ENCODE data around the gene WASL. TPM values are rescaled to one million over a fixed set of nuclear protein-coding genes. Genes with fewer than 3 reads are reported as not detected.

Gene WASL
- total RNA-seq, 4 donors from 2014 or later: 16.9 to 56.9 (median 49.5) TPM

- DNase-seq: no peak
- no peaks in the 10 kb centered on the region for H3K4me1 ChIP-seq
- H3K27me3 ChIP-seq: no peaks in the 10 kb centered on the region
- no peaks in the 10 kb centered on the region for H3K9me3 ChIP-seq
- TF ChIP-seq POLR2A (IDR thresholded peaks at IDR 0.05) (no peak), CTCF (IDR thresholded peaks at IDR 0.05) (no peak)
- H3K36me3 ChIP-seq: no peaks in the 10 kb centered on the region
- intact Hi-C loops (cut with DNase I; ENCODE audit: low total_unique reads): no loop called here
- no peak overlapping the region for H3K4me3 ChIP-seq
- no peak overlapping the region for H3K27ac ChIP-seq
Observed at GRCh38 chr7:123652406-123652805, 96.4 kb downstream of the WASL start.

GRCh38 chr7:123650595-123650994 is 98.2 kb downstream of the WASL start:
- H3K4me1 ChIP-seq: no peaks in the 10 kb centered on the region
- TF ChIP-seq CTCF (IDR thresholded peaks at IDR 0.05): no peak
- TF ChIP-seq POLR2A (IDR thresholded peaks at IDR 0.05): no peak
- no peak overlapping the region for H3K4me3 ChIP-seq
- intact Hi-C loops (cut with DNase I; ENCODE audit: low total_unique reads): no loop called here
- H3K27ac ChIP-seq: no peak overlapping the region
- DNase-seq: no peak
- H3K9me3 ChIP-seq: no peaks in the 10 kb centered on the region
- no peaks in the 10 kb centered on the region for H3K27me3 ChIP-seq
- no peaks in the 10 kb centered on the region for H3K36me3 ChIP-seq

- no peaks in the 10 kb centered on the region for H3K4me1 ChIP-seq
- no peaks in the 10 kb centered on the region for H3K9me3 ChIP-seq
- intact Hi-C loops (cut with DNase I; ENCODE audit: low total_unique reads): no loop called here
- no peak overlapping the region for H3K27ac ChIP-seq
- no peaks in the 10 kb centered on the region for H3K36me3 ChIP-seq
- DNase-seq: no peak
- no peaks in the 10 kb centered on the region for H3K27me3 ChIP-seq
- TF ChIP-seq POLR2A (IDR thresholded peaks at IDR 0.05) (no peak), CTCF (IDR thresholded peaks at IDR 0.05) (no peak)
- H3K4me3 ChIP-seq: no peak overlapping the region
Observed at GRCh38 chr7:123649964-123650363, 98.8 kb downstream of the WASL start.

- H3K4me3 ChIP-seq: no peak overlapping the region
- peaks cover 0 to 6% of the 10 kb centered on the region in 2 donors for H3K4me1 ChIP-seq
- no peaks in the 10 kb centered on the region for H3K36me3 ChIP-seq
- TF ChIP-seq CTCF (IDR thresholded peaks at IDR 0.05): no peak
- TF ChIP-seq POLR2A (IDR thresholded peaks at IDR 0.05): no peak
- intact Hi-C loops (cut with DNase I; ENCODE audit: low total_unique reads): no loop called here
- no peaks in the 10 kb centered on the region for H3K27me3 ChIP-seq
- no peak overlapping the region for H3K27ac ChIP-seq
- no peak for DNase-seq
- no peaks in the 10 kb centered on the region for H3K9me3 ChIP-seq
Observed at GRCh38 chr7:123647106-123647730, 101.6 kb downstream of the WASL start.

- Histone ChIP-seq H3K27me3 (no peaks in the 10 kb centered on the region), H3K4me1 (peaks cover 0 to 6% of the 10 kb centered on the region in 2 donors), H3K36me3 (no peaks in the 10 kb centered on the region), H3K9me3 (no peaks in the 10 kb centered on the region), H3K4me3 (no peak overlapping the region), H3K27ac (no peak overlapping the region)
- TF ChIP-seq POLR2A (IDR thresholded peaks at IDR 0.05) (no peak), CTCF (IDR thresholded peaks at IDR 0.05) (no peak)
- DNase-seq: no peak
- intact Hi-C loops (cut with DNase I; ENCODE audit: low total_unique reads): no loop called here
Observed at GRCh38 chr7:123645516-123645915, 103.3 kb downstream of the WASL start.

Measured in uterus (tissue), 4 donors.